Fibroblast of mammary gland (primary cell): Measurements from ENCODE around the gene PITPNM3.

Experiments used
- DNase-seq: peaks from one replicate; pipeline ENCODE4 v3.0.0-alpha.2; 2010; ENCODE audit warnings: low read depth
- H3K4me3 ChIP-seq: 2 replicates; pipeline ENCODE4 v1.5.1; 2011; ENCODE audit warnings: low read depth, mild to moderate bottlenecking, low read length, moderate library complexity; ENCODE audit not compliant: control insufficient read depth
- TF ChIP-seq, protein P1 (sequence below): conservative IDR thresholded peaks from 2 replicates; pipeline ENCODE4 v1.5.1; 2011; ENCODE audit warnings: low read depth, low read length, inconsistent platforms; ENCODE audit not compliant: control insufficient read depth, insufficient read depth

PITPNM3 gene

DNA sequence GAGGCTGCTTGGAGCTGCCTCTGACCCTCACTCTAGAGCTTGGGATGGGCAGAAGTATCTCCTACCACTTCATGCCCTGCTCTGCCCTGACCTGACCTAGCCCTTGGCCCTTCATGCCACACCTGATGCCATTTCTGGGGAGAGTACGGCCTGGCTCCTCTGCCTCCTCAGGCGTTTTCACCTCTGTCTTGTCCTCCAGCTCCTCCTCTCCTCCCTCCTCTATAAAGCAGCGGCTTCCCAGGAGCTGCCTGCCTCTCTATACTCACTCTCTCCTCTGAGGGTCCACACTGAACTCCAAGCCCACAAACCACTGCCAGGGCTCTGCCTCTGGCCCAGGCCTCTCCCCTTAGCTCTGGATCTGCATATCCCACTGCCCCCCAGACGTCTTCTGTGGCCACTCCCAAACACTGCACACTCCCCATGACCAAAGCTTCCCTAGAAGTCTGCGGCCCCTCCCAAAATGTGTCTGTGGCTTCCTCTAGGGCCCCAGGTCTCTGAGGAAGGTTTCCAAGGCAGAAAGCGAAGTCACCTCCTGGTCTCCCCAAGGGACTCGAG lies 52.6 kb downstream of the PITPNM3 start:
- DNase-seq: no peak
- TF ChIP-seq, protein P1, sequence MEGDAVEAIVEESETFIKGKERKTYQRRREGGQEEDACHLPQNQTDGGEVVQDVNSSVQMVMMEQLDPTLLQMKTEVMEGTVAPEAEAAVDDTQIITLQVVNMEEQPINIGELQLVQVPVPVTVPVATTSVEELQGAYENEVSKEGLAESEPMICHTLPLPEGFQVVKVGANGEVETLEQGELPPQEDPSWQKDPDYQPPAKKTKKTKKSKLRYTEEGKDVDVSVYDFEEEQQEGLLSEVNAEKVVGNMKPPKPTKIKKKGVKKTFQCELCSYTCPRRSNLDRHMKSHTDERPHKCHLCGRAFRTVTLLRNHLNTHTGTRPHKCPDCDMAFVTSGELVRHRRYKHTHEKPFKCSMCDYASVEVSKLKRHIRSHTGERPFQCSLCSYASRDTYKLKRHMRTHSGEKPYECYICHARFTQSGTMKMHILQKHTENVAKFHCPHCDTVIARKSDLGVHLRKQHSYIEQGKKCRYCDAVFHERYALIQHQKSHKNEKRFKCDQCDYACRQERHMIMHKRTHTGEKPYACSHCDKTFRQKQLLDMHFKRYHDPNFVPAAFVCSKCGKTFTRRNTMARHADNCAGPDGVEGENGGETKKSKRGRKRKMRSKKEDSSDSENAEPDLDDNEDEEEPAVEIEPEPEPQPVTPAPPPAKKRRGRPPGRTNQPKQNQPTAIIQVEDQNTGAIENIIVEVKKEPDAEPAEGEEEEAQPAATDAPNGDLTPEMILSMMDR: no peak
- H3K4me3 ChIP-seq: no peak overlapping the region

DNA sequence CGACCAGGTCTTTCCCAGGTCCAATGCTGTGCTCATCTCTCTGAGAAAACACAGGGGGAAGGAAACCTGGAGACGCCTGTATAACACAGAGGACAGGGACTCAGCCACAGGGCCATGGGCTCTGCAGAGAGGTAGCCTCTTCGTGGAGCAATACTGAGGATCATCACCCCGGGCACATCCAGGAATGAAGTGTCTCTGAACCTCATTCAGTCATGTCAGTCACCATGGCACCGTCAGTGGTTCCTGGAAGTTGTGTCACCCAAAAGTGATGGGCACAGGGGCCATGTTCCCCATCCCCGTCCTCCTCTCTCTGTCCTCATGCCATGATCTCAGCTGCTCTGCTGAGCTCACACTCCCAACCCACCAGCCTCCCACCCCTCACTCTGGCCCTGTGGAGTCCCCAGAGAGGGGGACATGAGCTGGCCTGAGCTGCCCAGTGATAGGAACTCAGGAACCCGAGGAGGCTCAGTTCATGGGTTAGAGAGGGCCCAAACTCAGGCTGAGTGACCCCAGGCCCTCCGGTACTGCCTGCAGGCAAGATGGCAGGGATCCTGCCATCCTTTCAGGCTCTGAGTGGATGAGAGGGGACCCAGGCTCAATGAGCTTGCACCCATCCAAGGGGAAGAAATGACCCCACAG lies 53.4 kb downstream of the PITPNM3 start:
- H3K4me3 ChIP-seq: no peak overlapping the region
- TF ChIP-seq, protein P1: no peak
- no peak for DNase-seq

DNA sequence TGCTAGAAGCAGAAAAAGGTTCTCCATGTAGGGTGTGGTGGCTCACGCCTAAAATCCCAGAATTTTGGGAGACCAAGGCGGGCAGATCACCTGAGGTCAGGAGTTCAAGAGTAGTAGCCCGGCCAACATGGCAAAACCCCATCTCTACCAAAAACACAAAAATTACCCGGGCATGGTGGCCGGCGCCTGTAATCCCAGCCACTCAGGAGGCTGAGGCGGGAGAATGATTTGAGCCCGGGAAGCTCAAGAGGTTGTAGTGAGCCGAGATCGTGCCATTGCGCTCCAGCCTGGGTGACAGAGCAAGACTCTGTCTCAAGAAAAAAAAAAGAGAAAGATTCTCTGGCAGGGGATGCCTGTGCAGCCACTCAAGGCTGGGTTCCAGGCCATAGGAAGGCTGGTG lies 54.2 kb downstream of the PITPNM3 start:
- TF ChIP-seq, protein P1: no peak
- no peak for DNase-seq

DNA sequence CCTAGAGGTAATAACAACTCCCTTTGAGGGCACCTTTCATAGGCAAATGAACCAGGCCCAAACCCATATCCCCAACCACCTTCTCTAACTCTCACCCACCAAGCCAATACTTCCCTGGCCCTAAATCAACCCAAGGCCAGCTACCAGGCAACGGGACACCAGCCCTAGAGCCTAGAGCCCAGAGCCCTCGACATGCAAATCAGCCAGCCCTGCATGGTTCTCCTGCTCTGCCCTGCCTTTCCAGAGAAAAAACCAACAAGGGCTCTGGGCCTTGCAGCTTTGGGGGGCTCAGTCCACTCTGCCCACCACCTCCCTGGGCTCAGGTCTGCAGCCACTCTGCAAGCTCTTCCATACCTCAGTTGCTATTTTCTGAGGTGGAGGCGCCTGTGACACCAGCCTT lies 55.0 kb downstream of the PITPNM3 start:
- TF ChIP-seq, protein P1: no peak

More for the DNA sequence above, 54.2 kb downstream of the PITPNM3 start:
- no peak overlapping the region for H3K4me3 ChIP-seq

DNA sequence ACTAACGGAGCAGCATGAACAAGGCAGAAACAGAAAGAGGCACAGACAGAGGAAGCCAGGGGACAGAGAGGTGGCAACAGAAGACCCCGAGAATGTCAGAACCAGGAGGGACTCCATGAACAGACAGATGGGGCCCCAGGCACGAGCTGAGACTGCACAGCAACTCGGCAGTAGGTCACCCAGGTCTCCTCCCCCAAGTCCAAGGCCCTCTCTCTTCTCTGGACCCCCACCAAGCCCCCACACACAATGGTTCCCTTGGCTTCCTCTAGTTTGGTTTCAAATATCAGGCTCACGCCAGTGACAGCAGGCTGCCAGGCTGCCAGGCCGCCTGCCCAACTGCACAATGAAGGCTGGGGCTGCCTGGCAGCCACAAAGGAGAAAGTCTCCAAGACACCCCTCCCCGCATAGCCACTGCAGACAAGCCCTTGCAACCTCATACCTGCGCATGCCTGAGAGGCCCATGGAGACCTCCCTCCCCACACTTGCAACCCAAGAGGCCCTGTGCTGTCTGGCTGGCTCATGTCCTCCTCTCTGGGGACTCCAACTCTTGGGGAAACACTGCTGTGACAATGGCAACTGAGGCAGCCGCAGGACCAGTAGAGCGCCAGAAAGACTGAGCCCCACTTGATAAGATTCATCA lies 57.3 kb downstream of the PITPNM3 start:
- no peak overlapping the region for H3K4me3 ChIP-seq
- DNase-seq: no peak
- TF ChIP-seq, protein P1: no peak

More for the DNA sequence above, 55.0 kb downstream of the PITPNM3 start:
- no peak overlapping the region for H3K4me3 ChIP-seq
- DNase-seq: no peak

DNA sequence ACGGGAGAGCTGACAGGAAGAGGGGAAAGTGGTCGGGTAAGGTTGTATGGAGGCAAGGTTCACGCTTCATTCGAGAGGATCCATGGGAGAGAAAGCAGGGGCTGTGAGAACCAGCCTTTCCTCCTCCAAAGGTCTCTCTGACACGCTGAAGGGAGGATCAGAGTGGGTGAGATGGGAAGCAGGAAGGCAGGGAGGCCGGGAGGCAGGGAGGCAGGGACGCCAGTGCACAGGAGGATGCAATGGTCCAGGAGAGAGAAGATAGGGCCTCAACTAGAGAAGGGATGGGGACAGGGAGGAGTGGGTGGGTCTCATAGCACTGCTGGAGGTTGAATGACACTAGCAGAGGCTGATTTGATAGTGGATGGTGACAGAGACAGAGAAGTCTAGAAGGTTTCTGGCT lies 58.0 kb downstream of the PITPNM3 start:
- DNase-seq: no peak
- TF ChIP-seq, protein P1: no peak
- H3K4me3 ChIP-seq: no peak overlapping the region
